Glomerular visceral epithelial cell (primary cell): ENCODE results near the gene ATP11A.
"Not testable (repeated sequence)": the region's sequence is repeated elsewhere in the genome, so short reads cannot be mapped to it uniquely, and the experiment has no call there.

Source experiments
- DNase-seq: peaks from one replicate; pipeline ENCODE4 v3.0.0-alpha.2; 2016; ENCODE audit errors: extremely low spot score

Gene ATP11A

DNA sequence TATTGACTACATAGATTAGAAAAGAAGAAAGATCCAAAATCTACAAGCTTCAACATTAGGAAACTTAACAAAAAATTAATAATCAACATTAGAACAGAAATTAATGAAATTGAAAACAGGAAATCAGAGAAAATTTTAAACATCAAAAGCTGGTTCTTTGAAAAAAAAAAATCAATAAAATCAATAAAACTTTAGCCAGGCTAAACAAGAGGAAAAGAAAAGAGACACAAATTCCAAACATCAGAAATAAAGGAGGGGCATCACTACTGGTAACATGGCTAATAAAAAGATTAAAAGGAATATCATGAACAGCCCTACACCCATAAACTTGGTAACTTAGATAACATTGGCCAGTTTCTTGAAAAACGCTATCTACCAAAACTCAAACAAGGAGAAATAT, 110.2 kb downstream of the ATP11A start:
- no peak for DNase-seq

DNA sequence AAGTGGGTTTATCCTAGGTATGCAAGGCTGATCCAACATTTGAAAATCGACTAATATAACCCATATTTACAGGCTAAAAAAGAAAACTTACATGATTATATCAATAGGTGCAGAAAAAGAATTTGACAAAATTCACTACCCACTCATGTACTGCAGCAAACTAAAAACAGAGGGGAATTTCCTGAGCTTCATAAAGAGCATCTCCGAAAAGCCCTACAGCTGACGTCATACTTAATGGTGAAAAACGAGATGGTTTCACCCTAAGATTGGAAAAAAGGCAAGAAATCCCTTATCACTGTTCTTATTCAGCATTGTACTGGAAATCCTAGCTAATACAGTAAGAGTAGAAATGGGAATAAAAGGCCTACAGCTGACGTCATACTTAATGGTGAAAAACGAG, 111.0 kb downstream of the ATP11A start:
- not testable (repeated sequence) for DNase-seq

DNA sequence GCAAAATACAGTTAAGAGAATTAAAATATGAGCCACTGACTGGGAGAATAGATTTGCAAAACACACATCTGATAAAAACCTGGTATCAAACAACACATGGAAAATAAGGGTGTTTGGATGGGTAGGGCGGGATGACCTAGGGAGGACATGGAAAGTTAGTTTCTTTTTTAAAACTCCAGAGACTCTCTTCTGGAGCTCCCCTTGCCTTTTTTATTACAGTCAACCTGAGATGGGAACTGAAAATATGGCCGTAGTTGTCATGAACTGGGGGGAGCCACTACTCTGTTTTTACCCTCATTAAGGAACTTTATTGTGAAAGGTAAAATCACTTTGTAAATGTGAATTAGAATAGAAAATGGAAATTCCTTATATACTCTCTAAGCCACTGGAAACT, 113.0 kb downstream of the ATP11A start:
- no peak for DNase-seq

DNA sequence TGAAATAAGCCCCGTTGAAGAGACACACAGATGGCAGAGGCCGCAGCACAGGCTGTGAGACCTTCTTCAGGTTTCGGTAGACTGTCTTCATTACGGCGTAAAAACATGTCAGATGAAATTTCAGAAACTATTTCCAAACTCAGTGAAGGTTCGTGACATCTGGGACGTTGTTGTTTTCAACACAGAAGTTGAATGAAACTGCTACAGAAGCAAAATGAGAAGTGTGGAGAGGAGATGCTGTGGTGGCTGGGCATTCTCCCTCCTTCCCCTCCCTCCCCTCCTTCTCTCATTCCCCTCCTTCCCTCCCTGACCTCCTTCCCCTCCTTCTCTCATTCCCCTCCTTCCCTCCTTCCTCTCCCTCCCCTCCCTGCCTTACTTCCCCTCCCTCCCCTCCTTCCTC, 113.6 kb downstream of the ATP11A start:
- DNase-seq: no peak

DNA sequence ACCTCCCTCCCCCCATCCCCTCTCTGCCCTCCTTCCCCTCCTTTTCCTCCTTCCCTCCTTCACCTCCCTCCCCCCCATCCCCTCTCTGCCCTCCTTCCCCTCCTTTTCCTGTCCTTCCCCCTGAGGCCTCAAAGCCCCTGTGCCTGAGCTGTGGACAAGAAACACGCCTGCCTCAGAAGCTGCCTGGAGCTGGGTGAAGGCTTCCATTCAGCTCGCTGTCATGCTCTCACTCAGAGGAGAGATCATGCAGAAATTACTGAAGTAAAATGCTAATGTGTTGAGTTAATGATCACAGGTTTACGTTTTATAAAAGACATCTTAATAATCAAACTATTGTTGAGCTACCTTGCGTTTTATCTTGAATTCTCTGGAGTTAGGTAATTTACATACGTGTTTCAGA, 114.5 kb downstream of the ATP11A start:
- no peak for DNase-seq

DNA sequence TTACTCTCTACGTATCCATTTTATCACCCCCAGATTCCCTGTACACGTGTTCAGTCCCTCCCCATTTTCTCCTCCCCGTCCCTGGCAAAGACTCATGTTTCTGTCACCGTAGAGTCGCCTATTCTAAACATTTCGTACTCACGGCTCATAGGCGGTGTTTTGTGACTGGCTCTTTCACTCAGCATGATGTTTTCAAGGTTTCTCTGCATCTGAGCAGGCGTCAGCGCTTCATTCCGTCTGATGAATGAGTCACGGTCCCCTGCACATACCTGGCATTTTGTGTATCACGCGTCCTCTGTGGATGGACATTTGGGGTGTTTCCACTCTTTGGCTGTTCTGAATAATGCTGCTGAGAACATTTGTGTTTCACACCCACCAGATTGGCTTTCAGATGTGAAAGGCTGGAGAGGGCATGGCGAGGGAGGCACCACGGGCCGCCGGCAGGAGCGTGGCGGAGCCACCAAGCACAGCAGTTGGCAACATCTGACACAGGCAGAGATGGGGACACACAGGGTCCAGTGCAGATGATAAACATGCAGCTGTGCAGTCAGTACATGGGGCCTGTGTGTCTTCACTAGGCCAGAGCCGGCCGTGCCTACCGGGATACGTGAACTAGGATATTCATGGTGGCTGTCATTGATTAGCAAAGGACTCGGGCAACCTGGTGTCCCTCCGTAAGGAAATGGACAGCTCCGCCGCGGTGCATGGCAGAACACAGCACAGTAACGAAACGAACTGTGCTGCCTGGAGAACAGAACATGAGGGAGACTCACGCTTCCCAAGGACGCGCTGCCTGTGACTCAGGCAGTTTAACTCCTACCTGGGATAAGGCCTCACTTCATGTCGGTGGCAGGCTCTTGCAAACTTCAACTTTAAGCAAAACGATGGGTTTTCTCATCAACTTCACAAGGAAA, 117.2 kb downstream of the ATP11A start:
- no peak for DNase-seq

DNA sequence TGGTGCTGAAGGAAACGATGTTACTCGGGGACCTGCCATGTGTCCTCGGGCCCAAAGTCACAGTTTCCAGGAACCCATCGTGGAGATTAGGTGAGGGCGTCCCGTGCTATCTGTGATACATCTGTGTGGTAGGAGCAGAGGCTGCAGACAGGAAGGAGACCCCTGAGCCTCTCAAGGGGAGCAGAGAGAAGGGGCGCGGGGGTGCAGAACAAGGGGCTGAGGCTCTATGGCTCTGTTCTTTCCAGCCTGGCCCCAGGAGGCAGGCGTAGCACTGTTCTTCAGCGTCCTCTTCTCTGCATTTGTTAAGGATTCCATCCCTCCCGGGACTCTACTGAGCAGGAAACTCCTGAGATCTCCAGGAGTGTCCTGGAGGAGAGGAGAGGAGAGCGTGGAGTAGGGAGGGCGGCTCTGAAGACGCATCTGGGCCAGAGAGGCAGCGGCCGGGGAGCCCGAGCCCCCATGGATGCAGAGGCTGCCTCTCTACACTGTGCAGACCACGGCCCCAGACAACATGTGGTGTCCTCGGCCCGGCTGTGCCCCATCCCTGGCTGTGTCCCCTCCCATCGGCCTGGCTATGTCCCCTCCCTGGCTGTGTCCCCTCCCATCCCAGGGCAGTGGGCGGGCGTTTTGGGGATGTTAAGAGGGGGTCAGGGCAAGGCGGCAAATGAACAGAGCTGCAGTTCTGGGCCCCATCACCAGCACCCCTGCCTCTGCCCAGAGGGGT, 118.0 kb downstream of the ATP11A start:
- DNase-seq: no peak

DNA sequence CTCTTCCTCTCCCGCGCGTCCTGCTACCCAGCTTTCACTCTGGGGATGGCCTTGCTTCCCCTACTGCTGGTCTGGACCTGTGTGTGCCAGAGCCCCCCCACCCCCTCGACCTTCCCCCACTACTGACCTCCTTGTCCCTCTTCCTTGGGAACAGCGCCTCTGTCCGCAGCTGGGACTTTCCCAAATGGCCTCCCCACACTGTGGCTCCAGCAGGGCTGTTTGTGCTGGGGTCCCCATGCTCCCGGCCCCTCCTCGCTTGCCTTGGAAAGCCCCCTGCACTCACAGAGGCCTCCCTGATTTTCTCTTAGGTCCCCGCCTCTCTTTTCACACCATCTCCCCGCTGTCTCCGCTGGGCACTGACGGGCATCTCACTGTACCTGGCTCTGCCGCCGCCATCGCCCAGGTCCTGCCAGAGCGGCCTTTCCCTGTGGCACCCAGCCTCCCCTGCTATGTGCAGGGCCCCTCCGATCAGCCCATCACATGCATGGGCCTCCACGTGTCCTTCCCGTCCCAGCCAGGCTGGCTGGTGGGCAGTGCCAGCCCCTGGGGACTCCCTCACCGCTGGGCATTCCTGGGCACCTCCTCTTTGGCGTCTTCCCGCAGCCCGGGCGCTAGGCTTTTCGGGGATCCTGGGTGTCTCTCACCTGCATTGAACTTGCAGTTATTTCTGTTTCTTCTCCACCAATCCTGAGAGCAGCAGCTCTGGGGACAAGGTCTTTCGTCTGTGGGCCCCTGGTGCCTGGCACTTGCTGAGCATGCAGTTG, 118.7 kb downstream of the ATP11A start:
- no peak for DNase-seq

DNA sequence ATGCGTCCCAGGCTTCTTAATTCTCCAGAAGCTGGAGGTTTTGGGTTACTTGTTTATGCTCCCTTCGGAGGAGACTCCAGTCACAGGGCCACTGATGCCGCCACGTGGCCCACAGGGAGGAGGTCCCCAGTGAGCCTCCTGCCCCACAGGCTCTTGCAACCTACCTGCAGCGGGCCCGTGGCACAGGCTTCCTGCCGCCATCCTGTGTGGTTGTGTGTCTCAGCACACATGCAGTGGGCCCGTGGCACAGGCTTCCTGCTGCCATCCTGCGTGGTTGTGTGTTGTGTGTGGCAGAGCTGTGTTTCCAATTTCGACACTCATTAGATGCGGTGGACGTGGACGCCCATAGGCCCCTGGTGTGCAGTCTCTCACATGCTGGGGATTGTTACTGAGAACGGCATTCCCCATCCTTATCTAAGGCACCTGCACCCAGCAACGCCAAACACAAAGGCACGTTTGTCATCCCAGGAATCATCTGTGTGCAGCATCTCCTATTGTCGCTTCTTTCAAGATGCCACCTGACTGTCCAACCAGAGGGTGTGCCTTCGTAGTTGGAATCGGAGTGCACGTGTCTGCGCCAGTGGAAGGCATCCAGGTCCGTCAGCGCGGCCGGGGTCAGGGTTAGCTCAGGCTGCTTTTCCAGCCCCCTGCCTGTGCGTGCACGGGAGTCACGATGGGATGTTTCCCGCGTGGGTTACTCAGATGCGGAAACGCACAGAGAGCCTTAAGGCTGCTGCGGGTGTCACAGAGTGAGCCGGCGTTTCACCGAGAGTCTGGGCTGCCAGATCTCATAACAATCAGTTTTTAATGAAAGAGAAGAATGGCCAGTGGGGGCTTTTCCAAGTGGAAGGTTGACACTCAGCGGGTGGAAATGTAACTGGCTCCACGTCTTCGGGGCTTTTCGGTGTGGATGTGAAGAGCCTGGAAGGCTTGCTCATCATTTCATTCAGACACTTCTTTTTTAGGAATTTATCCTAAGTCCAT, 119.8 kb downstream of the ATP11A start:
- no peak for DNase-seq

DNA sequence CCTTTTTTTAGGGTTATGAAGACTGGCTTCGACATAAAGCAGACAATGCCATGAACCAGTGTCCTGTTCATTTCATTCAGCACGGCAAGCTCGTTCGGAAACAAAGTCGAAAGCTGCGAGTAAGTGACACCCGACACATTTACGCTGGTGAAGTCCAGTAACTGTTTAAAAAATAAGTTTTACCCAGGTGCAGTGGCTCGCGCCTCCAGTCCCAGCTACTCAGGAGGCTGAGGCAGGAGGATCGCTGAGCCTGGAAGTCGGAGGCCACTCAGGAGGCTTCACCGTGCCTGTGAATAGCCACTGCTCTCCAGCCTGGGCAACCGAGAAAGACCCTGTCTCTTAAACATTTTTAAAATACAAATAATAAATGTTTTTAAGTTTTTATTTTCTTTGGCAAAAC, 120.8 kb downstream of the ATP11A start:
- no peak for DNase-seq

DNA sequence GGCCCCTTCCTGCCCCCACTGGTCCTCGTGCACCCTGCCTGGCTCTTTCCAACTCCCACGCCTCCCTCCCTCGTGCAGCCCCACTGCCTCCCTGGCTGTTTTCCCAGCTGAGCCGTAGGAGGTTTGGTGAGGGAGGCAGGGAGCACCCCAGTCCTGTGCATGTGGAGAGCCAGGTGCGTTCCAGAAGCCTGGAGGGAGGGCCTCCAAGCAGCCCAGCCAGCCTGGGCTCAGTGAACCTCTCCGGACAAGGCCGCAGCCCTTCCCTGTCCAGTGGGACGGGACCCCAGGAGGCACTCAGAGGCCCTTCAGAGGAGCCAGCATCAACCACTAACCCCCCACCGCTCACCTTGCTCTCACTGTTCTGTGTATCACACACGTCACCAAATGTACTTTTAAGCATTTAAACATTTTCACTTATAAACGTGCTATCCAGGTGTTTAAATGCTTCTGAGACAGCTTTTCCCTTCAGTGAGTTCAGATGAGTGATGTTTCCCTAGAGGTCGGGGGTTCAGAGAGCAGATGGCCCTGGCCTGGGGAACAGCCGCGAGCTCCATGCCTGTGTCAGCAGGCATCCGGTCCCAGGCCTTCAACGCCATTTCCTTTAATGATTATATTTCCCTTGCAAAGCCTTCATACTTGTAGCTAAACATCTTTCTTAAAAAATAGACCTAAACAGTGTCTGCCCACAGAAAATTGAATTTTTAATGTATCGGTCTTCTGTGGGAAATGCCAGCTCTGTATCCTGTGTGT, 122.6 kb downstream of the ATP11A start:
- no peak for DNase-seq

DNA sequence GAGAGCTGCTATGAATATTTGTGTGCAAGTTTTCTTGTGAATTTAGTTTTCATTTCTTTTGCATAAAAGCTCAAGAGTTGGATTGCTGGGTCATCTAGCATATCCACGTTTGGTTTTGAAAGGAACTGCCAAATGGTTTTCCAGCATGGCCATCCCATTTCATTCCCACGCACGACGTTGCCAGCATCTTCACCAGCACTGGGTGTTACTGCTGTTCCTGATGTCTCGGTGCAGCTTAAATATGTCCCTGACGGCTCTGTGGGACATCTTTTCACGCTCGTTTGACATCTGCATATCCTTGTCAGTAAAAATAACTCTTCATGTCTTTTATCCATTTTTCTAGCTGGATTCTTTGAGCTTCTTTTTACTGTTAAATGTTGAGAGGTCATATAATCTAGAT, 123.7 kb downstream of the ATP11A start:
- DNase-seq: no peak

DNA sequence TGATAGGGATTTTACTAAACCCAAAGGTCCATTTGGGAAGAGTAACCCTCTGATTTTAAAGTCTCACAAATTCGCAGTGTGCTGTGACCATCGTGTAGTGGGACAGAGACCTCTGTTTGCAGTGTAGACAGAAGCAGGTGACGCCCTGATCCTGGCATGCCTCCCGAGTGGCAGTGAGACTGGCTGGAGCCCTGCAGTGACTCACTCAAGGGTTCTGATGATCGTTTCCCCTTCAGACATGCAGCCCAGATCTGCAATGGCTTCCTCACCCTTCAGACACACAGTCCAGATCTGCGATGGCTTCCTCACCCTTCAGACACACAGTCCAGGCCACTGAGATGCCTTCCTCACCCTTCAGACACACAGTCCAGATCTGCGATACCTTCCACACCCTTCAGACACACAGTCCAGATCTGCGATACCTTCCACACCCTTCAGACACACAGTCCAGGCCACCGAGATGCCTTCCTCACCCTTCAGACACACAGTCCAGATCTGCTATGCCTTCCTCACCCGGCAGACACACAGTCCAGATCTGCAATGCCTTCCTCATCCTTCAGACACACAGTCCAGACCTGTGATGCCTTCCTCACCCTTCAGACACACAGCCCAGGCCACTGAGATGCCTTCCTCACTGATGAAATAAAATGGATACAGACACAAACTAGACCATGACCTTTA, 125.2 kb downstream of the ATP11A start:
- peak; percentile 9 for DNase-seq

DNA sequence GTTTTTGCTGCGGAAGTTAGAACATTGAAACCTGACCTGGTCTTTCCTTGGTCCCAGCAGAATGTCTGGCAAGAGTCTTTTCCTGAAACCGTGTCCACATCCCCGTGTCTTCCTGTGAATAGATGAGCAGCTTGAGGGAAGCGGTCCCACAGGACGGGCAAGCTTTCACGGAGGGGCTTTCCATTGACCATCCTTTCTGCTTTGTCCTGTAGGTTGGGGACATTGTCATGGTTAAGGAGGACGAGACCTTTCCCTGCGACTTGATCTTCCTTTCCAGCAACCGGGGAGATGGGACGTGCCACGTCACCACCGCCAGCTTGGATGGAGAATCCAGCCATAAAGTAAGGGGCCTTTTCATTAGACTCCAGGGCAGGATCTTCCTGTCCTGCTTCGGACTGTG, 126.0 kb downstream of the ATP11A start:
- no peak for DNase-seq

DNA sequence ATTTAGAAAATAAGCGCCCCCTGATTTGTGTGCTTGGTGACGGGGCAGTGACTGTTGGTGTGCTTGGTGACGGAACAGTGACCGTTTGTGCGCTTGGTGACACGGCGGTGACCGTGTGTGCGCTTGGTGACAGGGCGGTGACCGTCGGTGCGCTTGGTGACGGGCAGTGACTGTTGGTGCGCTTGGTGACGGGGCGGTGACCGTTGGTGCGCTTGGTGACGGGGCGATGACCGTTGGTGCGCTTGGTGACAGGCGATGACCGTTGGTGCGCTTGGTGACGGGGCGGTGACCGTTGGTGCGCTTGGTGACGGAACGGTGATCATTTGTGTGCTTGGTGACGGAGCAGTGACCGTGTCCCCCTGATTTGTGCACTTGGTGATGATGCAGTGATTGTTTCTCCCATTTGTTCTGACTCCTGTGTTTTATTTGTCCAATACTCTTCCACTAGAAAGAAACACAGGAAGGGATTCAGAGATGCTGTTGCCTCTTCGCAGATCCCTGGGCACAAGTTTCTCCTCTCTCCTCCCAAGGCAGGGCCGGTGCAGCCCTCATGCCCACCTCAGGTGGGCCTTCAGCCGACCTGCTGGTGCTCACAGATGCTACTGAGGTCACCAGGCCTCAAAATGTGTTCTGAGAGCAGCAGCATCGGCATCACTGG, 128.3 kb downstream of the ATP11A start:
- no peak for DNase-seq

DNA sequence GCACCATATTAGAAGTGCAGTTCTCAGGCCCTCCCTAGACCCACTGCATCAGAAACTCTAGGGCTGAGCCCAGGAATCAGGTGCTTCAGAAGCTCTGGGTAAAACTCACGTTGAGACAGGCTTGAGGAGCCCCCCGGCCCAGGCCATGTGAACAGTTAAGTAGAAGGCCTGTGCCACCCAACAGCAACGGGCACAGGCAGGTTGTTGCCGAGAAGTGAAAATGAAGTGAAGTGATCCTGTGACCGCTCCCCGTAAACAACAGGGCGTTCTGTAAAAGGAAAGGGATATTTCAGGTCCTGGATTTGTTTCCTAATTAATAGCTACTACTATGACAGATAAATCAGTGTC, 128.8 kb downstream of the ATP11A start:
- DNase-seq: no peak

DNA sequence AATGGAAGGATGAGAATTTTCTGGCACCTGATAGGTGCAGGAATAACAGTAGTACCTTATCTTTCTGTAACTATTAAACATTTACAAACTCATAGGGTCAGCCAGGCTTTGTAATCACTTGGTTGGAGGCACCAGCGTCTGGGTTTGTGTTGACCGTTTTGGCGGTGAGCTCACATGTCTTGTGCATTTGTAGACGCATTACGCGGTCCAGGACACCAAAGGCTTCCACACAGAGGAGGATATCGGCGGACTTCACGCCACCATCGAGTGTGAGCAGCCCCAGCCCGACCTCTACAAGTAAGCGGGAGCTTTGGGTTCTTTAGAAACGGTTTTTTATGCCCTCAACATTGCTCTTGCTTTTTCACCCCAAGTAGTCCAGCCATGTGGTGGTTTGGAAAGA, 129.3 kb downstream of the ATP11A start:
- DNase-seq: no peak

DNA sequence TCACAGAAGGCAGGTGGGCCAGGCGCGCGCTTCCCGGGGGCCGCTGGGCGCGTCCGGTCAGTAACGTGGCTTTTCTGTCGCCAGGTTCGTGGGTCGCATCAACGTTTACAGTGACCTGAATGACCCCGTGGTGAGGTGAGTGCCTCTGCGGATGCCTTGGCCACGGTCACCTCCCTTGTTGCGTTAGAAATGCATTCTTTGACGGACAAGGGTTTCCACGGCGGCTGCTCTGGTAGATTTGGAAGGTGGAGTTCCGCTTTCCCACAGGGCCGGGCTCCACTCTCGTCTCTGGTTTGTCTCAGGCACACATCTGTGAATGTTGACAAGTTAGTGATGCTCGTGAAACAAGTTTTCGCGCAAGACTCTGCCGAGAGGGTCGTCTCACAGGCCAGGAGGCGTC, 130.0 kb downstream of the ATP11A start:
- no peak for DNase-seq

DNA sequence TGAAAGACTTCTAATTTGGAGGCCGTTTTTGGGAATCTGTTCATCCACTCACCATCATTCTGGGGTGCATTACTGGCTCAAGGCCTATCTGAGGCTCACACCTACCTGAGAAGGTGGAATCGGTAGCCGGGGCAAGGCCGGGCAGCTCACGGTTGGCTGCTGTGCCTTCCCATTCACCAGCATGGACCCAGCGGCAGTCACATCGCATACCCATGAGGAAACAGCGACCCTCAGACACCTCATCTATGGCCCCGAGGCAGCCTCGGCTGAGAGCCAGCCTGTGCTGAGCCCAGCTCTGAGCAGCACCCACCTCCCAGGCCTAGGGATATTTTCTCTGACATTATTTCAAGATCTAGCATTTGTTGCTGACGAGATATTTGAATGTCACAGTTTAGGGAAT, 130.5 kb downstream of the ATP11A start:
- no peak for DNase-seq
